Measurements from ENCODE around the gene ASIC4.

GRCh38 chr2:219506153-219506801, 8.0 kb upstream of the ASIC4 start:
- TF ChIP-seq TAF1 (IDR thresholded peaks at IDR 0.05; ENCODE audit: low read depth) (no peak), REST (IDR thresholded peaks at IDR 0.05; ENCODE audit: low read depth) (no peak), YY1 (IDR thresholded peaks at IDR 0.05; ENCODE audit: low read depth) (no peak), RAD21 (IDR thresholded peaks at IDR 0.05; ENCODE audit: low read depth) (no peak), EGR1 (IDR thresholded peaks at IDR 0.05) (no peak), MAX (IDR thresholded peaks at IDR 0.05) (no peak)
